Smooth muscle cell (in vitro differentiated cells): Measurements from ENCODE around the gene SMARCA4. TPM values are rescaled to one million over a fixed set of nuclear protein-coding genes. Genes with fewer than 3 reads are reported as not detected.

Experiments used
- DNase-seq: peaks from one replicate; lab custom pipeline; 2025; ENCODE audit not compliant: unreplicated experiment; lab: John Stamatoyannopoulos, UW
- H2AFZ ChIP-seq: fragments of 200-600 bp; sonication (generic); 2 replicates; pipeline ENCODE4 v1.6.0; 2016; ENCODE audit warnings: antibody characterized with exemption, low read depth, mild to moderate bottlenecking
- H3F3A ChIP-seq: fragments of 200-600 bp; sonication (generic); 2 replicates; pipeline ENCODE4 v1.6.0; 2017; ENCODE audit warnings: antibody characterized with exemption, low read depth
- H3K27ac ChIP-seq: fragments of 200-600 bp; sonication (generic); 2 replicates; pipeline ENCODE4 v1.5.1; 2016; ENCODE audit warnings: low read depth, mild to moderate bottlenecking
- H3K27me3 ChIP-seq: fragments of 200-600 bp; sonication (generic); 2 replicates; pipeline ENCODE4 v1.6.1; 2016; ENCODE audit warnings: low read depth, mild to moderate bottlenecking
- H3K36me3 ChIP-seq: fragments of 200-600 bp; sonication (generic); 2 replicates; pipeline ENCODE4 v1.5.1; 2016; ENCODE audit warnings: low read depth
- H3K4me1 ChIP-seq: fragments of 200-600 bp; sonication (generic); 2 replicates; pipeline ENCODE4 v1.5.1; 2016; ENCODE audit warnings: low read depth
- H3K4me2 ChIP-seq: fragments of 200-600 bp; sonication (generic); 2 replicates; pipeline ENCODE4 v1.6.0; 2016; ENCODE audit warnings: mild to moderate bottlenecking
- H3K4me3 ChIP-seq: fragments of 200-600 bp; sonication (generic); 2 replicates; pipeline ENCODE4 v1.5.1; 2016; ENCODE audit warnings: mild to moderate bottlenecking
- H3K79me2 ChIP-seq: fragments of 200-600 bp; sonication (generic); 2 replicates; pipeline ENCODE4 v1.6.0; 2016; ENCODE audit warnings: low read depth, mild to moderate bottlenecking
- H3K9ac ChIP-seq: fragments of 200-600 bp; sonication (generic); 2 replicates; pipeline ENCODE4 v1.6.0; 2016; ENCODE audit warnings: low read depth
- H3K9me3 ChIP-seq: fragments of 200-600 bp; sonication (generic); replicated peaks from 2 replicates; pipeline ENCODE4 v1.5.1; 2016; ENCODE audit warnings: low read depth
- H4K20me1 ChIP-seq: fragments of 200-600 bp; sonication (generic); 2 replicates; pipeline ENCODE4 v1.6.0; 2016; ENCODE audit warnings: low read depth
- WGBS: methylation state at CpG from one replicate; pipeline ENCODE4 v1.1.7; 2016; ENCODE audit warnings: low lambda C conversion rate; 5-methylcytosine and 5-hydroxymethylcytosine counted together
- polyA plus RNA-seq: library from polyadenylated mRNA; unstranded; fragments of >200 nt; fragmentation: Nextera tagmentation; extraction: Ambion mirVana; gene quantifications from 2 replicates; pipeline ENCODE4 v1.2.1, GENCODE V29; 2016
- total RNA-seq: library from RNA; depleted of rRNA; stranded (reverse); fragments of >200 nt; gene quantifications from 2 replicates; pipeline ENCODE4 v1.2.3, GENCODE V29; 2014
- TF ChIP-seq, protein P1 (sequence below): fragments of 200-600 bp; sonication (generic); IDR thresholded peaks from 2 replicates; pipeline ENCODE4 v1.5.1; 2017; ENCODE audit warnings: borderline replicate concordance, mild to moderate bottlenecking, antibody characterized with exemption; ENCODE audit not compliant: insufficient read depth, poor library complexity, severe bottlenecking

Gene SMARCA4
- total and polyA plus RNA-seq, 2 experiments from 2014 or later: 59.6 to 100 TPM

DNA sequence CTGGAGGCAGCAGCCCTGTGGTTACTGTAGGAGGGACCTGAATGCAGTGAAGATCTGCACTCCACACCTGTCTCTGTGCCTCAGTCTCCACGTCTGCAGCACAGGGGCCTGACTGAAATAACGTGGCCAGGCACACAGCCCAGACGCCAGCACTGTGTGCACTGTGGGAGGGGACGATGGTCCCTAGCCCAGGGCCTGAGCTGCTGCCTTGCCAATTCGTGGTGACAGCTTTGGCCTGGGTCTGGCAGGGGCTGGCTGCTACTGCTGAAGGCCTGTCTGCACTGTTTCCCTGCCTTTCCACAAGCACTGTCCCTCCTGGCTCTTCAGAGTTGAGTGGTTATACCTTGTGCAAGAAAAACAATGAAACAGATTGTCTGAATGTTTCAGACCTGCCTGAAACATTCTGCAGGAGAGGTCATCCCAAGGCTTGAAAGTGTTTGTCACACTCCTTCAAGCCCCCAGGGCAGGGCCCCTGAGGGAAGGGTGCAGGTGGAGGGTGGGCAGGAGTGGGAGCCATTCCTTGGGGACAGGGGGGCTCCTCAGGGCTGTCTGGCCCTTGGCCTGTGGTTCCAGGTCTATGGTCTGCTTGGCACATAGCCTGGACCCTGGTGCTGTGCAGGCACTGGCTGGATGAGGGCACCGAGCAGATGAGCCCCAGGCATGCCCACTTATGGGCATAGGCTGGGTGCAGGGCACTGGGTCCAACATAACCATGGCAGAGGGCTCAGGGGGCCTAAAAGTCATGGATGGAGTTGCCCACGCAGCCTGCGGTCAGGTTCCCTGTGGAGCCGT, 89.7 kb downstream of the SMARCA4 start:
- Histone ChIP-seq H3K9ac (no peak overlapping the region), H3K27ac (no peak overlapping the region), H4K20me1 (peaks cover 31% of the 10 kb centered on the region), H3K36me3 (no peaks in the 10 kb centered on the region), H3K4me3 (no peak overlapping the region), H3F3A (no peaks in the 10 kb centered on the region), H2AFZ (no peak overlapping the region), H3K79me2 (no peaks in the 10 kb centered on the region), H3K9me3 (no peaks in the 10 kb centered on the region), H3K4me2 (no peak overlapping the region), H3K27me3 (no peaks in the 10 kb centered on the region), H3K4me1 (no peaks in the 10 kb centered on the region)
- 97% methylated on average over 9 of the region's 9 CpGs for WGBS
- TF ChIP-seq, protein P1, sequence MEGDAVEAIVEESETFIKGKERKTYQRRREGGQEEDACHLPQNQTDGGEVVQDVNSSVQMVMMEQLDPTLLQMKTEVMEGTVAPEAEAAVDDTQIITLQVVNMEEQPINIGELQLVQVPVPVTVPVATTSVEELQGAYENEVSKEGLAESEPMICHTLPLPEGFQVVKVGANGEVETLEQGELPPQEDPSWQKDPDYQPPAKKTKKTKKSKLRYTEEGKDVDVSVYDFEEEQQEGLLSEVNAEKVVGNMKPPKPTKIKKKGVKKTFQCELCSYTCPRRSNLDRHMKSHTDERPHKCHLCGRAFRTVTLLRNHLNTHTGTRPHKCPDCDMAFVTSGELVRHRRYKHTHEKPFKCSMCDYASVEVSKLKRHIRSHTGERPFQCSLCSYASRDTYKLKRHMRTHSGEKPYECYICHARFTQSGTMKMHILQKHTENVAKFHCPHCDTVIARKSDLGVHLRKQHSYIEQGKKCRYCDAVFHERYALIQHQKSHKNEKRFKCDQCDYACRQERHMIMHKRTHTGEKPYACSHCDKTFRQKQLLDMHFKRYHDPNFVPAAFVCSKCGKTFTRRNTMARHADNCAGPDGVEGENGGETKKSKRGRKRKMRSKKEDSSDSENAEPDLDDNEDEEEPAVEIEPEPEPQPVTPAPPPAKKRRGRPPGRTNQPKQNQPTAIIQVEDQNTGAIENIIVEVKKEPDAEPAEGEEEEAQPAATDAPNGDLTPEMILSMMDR: no peak
- DNase-seq: no peak

DNA sequence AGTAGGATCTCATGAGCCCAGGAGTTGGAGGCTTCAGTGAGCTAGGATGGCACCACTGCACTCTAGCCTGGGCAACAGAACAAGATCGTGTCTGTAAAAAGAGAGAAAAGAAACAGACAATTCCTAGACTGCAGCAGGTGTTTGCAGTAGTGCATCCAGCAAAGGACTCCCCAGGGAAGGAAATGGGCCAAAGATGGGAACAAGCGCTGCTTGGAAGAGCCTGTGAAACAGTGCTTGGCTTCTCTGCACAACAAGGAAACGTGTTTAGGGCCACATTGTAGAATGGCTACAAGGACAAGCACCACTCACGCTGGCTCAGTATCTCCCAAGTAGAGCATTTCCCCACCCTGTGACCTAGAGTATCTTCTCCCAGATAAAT, 93.0 kb downstream of the SMARCA4 start:
- H3K4me3 ChIP-seq: no peak overlapping the region
- H2AFZ ChIP-seq: no peak overlapping the region
- H3K36me3 ChIP-seq: no peaks in the 10 kb centered on the region
- no peak overlapping the region for H3K4me2 ChIP-seq
- H3K9me3 ChIP-seq: no peaks in the 10 kb centered on the region
- no peaks in the 10 kb centered on the region for H3F3A ChIP-seq
- no peaks in the 10 kb centered on the region for H3K79me2 ChIP-seq
- no peaks in the 10 kb centered on the region for H3K27me3 ChIP-seq
- H3K27ac ChIP-seq: no peak overlapping the region
- TF ChIP-seq, protein P1: no peak
- WGBS: 99% methylated on average over 4 of the region's 4 CpGs
- no peak for DNase-seq
- H4K20me1 ChIP-seq: peaks cover 19% of the 10 kb centered on the region
- no peaks in the 10 kb centered on the region for H3K4me1 ChIP-seq
- H3K9ac ChIP-seq: no peak overlapping the region

DNA sequence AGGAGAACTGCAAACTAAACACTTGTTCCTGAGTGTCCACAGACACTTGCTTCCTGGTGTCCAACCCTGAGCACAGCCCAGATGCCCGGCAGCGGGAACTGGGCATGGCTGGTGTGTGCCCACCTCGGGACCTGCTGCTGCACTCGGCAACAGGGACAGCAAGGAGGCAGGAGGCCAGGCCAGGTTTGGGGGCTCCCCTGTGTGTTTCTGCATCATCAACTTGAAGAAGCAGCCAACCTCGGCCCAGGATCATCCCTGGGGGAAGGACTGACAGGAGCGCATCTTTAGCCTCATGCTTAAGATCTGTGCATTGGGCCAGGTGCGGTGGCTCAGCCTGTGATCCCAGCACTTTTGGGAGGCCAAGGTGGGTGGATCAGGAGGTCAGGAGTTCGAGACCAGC, 93.4 kb downstream of the SMARCA4 start:
- peaks cover 15% of the 10 kb centered on the region for H4K20me1 ChIP-seq
- WGBS: 97% methylated on average over 8 of the region's 8 CpGs
- H3K4me1 ChIP-seq: no peaks in the 10 kb centered on the region
- DNase-seq: no peak
- H2AFZ ChIP-seq: no peak overlapping the region
- no peaks in the 10 kb centered on the region for H3K9me3 ChIP-seq
- H3K27ac ChIP-seq: no peak overlapping the region
- no peaks in the 10 kb centered on the region for H3F3A ChIP-seq
- TF ChIP-seq, protein P1: no peak
- H3K36me3 ChIP-seq: no peaks in the 10 kb centered on the region
- no peak overlapping the region for H3K4me3 ChIP-seq
- H3K27me3 ChIP-seq: no peaks in the 10 kb centered on the region
- no peak overlapping the region for H3K9ac ChIP-seq
- H3K4me2 ChIP-seq: no peak overlapping the region
- H3K79me2 ChIP-seq: no peaks in the 10 kb centered on the region

DNA sequence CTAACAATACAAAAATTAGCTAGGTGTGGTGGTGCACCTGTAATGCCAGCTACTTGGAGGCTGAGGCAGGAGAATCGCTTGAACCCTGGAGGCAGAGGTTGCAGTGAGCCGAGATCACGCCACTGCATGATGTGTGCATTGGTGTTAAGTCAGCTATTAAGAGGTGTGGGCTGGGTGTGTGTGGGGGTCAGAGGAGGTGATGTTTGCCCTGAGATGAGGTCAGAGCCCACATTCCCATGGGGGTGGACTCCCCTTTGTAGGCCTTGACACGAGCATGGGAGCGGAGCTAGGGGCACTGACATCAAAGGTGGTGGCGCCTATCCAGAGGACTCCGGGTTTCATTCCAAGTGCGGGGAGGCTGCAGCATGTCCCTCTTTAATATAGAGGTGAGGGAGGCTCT, 93.8 kb downstream of the SMARCA4 start:
- H3K27ac ChIP-seq: no peak overlapping the region
- no peaks in the 10 kb centered on the region for H3K4me1 ChIP-seq
- H3K4me2 ChIP-seq: no peak overlapping the region
- H2AFZ ChIP-seq: no peak overlapping the region
- over 99% methylated on average over 8 of the region's 8 CpGs for WGBS
- TF ChIP-seq, protein P1: no peak
- no peaks in the 10 kb centered on the region for H3K27me3 ChIP-seq
- no peak for DNase-seq
- no peaks in the 10 kb centered on the region for H3K9me3 ChIP-seq
- no peaks in the 10 kb centered on the region for H3F3A ChIP-seq
- H3K9ac ChIP-seq: no peak overlapping the region
- H3K79me2 ChIP-seq: no peaks in the 10 kb centered on the region
- no peak overlapping the region for H3K4me3 ChIP-seq
- H3K36me3 ChIP-seq: no peaks in the 10 kb centered on the region
- peaks cover 15% of the 10 kb centered on the region for H4K20me1 ChIP-seq
